Stimulated activated CD4-positive, alpha-beta T cell treated with anti-CD3 and anti-CD28 coated beads, Interleukin-1b, Interleukin-23, amount 100 ng/mL, for 4 hours (primary cell): ENCODE results near the gene TMIE.
"Not testable (repeated sequence)": the region's sequence is repeated elsewhere in the genome, so short reads cannot be mapped to it uniquely, and the experiment has no call there.

Experiments used
- DNase-seq, 2 donors: peaks; one replicate each; pipeline ENCODE4 v3.0.0-alpha.2; 2020; ENCODE audit warnings: low read depth in 2 of 2

TMIE gene

DNA sequence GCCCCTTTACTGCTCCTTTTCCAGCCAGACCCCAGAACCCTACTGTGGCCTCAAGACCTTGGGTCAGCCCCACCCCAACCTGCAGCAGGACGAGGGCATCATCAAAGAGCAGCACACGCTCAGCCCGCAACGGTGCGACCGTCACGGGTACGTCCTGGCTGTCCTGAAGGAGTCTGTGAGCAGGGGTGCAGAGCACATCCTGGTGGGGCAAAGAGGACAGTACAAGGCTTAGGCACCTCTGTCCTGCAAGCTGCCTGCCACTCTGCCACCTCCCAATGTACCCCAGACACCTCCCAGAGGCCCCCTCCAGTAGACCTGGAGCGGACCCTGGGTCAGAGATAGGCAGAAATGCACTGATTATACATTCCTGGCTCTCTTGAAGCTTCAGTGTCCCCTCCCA, 15.7 kb upstream of the TMIE start:
- no peak for DNase-seq

DNA sequence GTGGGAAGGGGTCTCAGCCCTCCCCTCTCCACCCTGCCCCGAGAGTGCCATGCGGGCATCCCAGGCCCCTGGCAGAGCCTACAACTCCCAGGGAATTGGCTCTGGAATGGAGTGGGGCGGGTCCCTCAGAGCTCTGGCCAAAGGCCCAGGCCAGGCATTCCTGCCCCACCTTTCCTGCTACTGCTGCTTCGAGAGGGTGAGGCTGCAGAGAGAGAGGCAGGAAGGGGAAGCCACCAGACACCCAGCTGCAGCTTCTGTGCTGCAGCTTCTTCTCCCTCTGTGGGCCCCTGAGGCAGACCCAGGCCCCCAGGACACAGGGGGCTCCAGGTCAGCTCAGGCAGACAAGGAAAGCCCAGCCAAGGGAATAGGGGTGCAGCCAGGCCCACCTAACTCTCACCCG, 10.4 kb upstream of the TMIE start:
- DNase-seq: no peak

GRCh38 chr3:46692566-46692990, 8.6 kb upstream of the TMIE start:
- DNase-seq: no peak

DNA sequence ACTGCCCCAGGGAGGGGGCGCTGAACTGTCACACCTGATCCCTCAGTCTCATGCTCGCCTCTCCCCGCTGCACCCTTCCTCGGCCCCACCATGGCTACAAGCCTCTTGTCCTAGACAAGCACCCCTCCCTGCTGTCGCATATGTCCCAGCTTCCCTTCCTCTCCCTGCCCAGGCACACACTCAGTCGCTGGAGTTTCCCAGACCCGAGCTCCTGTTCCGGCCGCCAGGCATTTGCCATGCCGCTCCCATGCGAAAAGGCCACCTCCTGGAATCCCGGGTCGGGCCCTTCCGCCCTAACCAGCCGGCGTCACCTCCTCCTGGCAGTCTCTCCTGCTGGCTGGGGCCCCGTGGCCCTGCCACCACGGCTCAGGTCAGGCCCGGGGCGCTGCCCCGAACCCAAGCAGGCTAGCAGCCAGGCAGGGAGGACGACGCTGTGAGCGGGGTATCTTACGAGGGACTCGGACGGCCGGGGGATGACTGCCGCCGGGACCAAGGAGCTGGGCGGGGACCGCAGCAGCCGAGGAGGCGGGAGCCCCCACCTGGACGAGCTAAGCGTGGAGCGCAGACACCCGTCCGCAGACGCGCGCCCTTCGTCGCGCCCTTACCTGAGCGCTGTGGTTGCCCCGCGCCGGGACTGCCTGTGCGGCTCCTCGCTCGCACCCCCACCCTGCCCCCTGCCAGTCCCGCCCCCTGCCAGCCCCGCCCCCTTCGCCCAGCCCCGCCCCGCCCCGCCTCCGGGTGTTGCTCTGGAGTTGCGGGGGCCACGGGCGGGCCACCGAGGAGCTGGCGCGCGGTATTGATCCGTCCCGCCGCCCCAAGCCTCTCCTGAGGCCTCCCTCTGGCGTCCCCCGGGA, 7.9 kb upstream of the TMIE start, which contains the start of gene ALS2CL:
ALS2CL (minus strand) TSS at position 642 of the 854 bp plus-strand sequence. CDS start 4,239 bp downstream, outside the sequence.
- DNase-seq: peak; percentile 63 to 66

DNA sequence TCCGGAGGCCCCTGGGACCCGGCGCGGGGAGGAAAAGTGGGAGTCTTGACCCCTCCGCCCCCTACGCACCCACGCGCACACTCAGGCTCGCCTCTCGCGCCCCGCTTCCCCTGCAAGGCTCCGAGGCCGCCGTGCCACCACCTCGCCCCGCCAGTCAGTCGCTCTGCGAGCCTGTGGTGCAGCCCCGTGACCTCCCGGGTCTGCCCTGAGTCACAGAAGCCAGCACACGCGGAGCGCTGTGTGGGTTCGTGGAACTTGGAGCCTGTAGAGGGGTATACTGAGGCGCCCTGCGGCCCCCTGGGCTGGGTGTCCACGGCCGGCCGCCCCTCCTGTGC, 7.3 kb upstream of the TMIE start:
- peak in 1 of 2 donors; percentile 41 for DNase-seq

- no peak for DNase-seq
These were observed 6.7 kb upstream of the TMIE start for GRCh38 chr3:46694520-46694919.

GRCh38 chr3:46695177-46695961, 5.8 kb upstream of the TMIE start:
- peak; percentile 28 to 41 for DNase-seq

- no peak for DNase-seq
These were observed 5.0 kb upstream of the TMIE start for GRCh38 chr3:46695962-46696894.

DNA sequence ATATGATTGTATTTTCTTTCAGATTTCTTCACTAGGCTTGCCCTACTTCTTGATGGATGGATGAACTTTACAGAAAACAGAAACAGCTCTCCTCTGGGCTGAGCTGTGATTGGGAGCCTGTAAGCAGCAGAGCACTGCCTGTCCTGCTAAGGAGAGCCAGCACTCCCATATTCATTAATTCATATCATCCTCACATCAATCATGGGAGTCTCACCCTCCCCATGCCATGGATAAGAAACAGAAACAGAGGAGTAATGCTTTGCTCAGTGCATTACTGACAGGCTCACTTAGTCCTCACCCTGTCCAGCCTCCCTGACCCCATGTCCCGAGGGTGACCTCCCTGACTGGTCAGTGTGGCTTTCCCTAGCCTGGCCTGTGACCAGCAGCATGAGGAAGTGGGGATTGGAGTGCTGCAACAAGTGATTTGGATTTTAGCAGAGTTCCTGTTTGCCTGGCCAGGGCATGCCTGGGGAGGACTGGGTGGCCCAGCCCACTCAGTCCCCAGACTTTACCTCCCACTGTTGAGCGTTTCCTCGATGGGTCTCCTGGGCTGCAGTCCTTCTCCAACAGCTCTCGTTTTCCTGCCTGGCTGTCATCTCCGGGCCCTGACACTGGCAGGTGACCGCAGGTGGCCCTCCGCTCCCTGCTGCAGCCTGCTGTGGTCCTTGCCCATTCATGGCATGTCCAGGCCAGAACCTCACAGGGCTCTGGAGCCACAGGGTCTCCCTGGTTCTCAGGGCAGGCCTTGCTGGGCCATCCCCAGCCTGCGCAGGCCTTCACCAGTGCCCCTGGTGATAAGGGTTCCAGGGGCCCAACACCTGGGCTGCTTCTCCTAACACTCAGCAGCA, 1.3 kb upstream of the TMIE start:
- DNase-seq: no peak

DNA sequence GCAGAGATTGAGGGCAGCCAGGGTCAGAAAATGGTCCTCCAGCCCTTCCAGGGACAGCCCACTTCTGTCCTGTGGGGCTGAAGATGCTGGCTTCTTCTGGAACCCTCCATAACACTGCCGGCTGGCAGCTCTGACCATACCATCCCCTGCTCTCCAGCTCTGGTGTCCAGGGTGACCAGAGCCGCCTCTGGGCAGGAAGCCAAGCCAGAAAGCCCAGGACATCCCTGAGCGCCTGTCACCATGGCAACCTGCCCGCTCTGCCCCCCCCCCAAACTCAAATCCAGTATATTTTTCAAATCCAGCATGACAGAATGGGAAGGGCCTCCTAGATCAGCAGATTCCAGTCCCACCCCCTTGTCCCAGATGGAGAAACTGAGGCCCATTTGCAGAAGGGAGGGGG, 420 bp upstream of the TMIE start:
- no peak for DNase-seq

DNA sequence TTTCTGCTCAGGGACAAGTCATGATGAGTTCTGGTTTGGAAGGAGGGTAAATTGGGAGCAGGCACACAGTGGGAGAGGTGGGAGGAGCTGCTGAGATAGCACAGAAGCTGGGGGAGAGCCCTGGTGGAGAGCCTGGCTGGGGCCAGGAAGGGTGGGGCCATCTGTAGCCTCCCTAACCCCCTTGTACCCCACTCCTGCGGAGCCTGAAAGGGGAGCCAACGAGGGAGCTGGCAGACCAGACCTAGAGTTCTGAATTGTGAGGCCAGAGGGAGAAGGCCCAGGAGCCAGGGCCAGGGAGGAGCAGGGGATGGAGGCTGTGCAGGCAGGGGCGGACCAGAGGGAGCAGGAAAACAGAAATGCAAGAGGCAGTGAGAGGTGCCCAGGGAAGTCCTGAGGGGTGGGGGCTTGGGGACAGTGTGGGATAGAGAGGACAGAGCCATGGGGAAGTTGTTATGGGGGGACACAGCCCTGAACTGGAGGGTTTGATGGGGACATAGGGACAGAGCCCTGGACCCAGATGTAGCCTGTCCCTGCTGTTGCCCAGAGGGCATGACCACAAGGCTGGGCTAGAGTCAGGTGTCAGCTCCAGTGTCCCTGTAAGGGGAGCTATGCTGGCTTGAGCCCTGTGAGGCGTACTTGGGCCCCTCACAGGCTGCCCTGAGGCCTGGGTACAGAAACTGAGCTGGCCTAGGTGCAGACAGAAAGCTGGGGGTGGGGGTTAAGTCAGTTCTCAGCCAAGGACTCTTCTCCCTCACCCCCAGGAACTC, 1.2 kb downstream of the TMIE start:
- DNase-seq: no peak

DNA sequence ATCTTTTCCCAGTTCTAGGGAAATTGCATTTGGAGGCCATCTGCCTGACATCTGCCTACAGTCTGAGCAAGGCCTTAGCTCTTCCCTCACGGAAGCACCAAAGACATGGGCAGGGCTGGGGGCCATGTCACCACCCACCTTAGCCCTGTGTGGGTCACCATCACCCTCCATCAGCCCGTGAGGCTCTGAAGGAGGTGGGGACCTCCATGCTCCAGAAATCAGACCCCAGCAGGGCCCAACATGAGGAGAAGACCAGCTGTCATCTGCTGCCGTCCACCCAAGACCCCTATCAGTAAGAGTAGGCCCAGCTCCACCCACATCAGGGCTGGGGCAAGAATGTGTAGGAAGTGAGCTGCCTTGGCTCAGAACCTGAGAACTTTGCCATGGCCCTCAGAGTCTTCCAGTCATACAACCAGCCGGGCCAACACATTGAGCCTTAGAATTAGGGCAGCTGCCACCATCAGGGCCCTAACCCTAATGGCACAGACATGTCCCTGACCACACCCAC, 1.9 kb downstream of the TMIE start:
- DNase-seq: no peak

DNA sequence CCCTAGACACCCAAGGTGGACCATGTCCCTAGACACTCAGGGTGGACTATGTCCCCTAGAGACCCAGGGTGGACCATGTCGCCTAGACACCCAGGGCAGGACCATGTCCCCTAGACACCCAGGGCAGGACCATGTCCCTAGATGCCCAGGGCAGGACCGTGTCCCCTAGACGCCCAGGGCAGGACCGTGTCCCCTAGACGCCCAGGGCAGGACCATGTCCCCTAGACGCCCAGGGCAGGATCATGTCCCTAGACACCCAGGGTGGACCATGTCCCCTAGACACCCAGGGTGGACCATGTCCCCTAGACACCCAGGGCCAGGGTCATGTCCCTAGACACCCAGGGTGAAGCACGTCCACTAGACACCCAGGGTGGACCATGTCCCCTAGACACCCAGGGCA, 3.2 kb downstream of the TMIE start:
- DNase-seq: not testable (repeated sequence)

DNA sequence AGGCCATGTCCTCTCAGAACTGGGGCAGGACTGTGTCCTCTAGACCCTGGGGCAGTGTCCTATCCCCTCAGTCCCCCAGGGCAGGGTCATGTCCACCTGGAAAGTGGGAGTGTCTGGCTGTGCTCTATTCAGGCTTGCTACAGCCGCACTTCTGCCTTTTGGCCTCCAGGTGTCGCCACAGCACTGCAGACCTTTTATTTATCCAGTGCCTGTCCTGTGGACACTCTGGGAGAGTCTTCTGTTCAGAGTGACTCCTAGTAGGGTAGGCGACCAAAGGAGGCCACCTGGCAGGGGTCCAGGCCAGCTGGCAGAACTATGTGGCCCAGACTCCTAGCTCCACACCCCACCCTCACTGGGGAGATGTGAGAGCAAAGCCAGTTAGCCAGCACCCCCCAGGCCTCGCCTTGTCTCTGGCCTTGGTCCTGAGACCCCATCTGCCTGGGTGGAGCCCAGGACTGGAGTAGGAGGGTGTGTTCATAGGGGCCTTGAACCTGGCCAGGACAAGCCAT, 3.9 kb downstream of the TMIE start:
- peak; percentile 39 to 55 for DNase-seq

DNA sequence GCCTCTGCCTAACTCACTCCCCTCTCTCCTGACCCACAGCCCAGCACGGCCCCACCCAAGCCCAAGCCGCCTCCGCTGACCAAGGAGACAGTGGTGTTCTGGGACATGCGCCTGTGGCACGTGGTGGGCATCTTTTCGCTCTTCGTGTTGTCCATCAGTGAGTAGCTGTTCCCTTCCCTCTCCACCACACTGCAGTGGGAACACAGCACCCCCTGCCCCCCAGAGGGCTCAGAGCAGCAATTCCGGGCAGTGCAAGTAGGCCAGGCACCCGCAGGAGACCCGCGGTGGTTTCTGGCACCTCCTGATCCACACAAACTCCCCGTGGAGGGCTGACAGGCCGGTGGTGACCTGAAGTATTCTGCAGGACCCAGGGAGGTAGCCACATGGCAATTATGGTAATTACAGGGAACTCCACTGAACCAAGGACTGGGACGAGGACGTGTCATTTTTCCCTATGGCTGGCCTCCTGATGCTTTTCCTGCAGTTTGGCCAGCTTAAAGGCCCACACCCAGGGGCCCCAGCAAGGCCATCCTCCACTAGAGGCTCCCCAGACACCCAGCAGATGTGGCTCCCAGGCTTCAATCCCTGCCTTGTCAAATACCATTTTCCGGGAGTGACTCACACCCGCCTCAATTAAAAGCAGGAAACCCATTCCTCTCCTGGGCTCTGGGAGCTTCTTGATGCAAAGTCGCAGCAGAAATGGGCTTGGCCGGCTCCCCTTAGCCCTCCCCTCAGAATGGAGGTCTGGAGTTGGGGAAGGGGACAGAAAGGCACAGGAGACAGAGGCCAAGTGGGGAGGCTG, 4.8 kb downstream of the TMIE start:
- no peak for DNase-seq

GRCh38 chr3:46706771-46707582, 5.8 kb downstream of the TMIE start:
- DNase-seq: no peak

GRCh38 chr3:46707601-46708011, 6.4 kb downstream of the TMIE start:
- DNase-seq: no peak
